GM18520 (cell line): Measurements from ENCODE around the gene FAAP100.

Experiments
- ATAC-seq: cut with Tn5 transposase; IDR thresholded peaks from one replicate; pipeline ENCODE4 v1.9.1; 2021; ENCODE audit not compliant: unreplicated experiment

The FAAP100 gene

GRCh38 chr17:81491761-81492160 is 60.4 kb downstream of the FAAP100 start:
- ATAC-seq = no peak

DNA sequence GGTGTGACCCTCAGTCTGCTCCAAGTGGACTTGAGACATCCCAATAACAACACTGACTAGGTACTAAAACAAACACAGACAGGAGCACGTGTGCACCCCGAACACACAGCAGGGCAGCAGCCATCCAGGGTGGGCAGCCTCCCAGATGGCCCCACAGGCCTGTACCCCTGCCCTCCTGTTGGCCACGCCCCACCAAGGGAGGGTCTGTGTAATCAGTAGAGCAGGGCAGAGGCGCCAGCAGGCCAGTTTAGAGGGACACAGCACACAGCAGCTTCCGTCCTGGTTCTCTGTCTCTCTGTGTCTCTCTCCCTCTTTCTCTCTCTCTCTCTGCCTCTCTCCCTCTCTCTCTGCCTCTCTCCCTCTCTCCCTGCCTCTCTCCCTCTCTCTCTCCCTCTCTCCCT is 61.0 kb downstream of the FAAP100 start:
- ATAC-seq = no peak

DNA sequence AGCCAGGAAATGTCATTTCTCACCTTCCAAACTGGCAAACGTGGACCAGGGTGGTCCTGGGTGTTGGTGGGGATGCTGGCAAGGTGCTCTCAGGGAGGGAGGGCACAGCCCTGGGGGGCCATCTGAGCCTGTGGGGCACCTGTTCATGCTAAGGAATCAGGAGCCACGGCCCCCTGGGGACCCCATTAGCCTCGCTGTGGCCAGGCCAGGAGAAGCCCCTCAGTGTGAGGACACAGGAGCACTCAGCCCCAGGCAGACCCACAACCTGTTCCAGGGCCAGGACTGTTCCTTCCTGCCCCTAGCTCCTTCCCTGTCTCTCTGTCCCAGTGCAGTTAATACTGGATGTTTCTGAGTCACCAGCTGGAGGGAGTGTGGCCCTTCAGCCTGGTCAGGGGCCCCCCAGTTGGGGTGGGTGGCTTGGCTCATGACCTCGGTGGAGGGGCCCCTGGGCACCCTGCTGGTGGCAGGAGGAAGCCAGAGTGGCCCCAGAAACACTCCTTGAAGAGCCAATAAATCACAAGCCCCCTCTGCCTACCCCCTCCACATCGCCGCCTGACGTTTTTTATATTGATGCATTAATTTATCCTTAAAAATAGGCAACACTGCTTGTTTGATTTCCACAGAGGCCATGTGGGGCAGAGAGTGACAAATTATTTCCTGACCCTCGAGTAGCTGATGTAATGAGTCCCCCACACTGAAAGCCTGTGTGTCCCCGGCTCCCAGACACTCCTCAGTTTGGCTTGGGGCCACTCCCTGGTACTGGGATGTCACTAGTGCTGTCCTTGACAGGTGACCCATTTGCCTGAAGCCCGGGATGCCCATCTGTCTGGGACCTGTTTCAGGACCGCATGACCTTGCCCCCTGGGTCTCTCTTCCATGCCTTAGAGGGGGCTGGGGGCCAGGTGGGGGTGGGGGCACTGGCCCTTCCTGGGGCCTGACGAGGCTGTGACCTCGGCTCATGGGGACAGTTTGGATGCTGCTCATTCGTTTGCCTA is 61.9 kb downstream of the FAAP100 start:
- ATAC-seq = no peak
